Left renal cortex interstitium (tissue), 4 donors: ENCODE measurements around the gene CACNA1D. TPM values are rescaled to one million over a fixed set of nuclear protein-coding genes. Genes with fewer than 3 reads are reported as not detected.

Source experiments
- DNase-seq, 4 donors: peaks; one replicate each; pipeline ENCODE4 v3.0.0-alpha.2; 2013; ENCODE audit warnings: low read depth in 4 of 4, low spot score in 2 of 4, missing footprints in 1 of 4
- polyA plus RNA-seq, 4 donors: library from polyadenylated mRNA; unstranded; fragments of 120-200 nt; gene quantifications; one replicate each; pipeline ENCODE4 v1.2.1, GENCODE V29; 2013; ENCODE audit not compliant: insufficient read length in 4 of 4

Gene CACNA1D
- polyA plus RNA-seq, 4 donors: 10.8 to 17.0 (median 13.3) TPM

- no peak for DNase-seq
These were observed 211.4 kb downstream of the CACNA1D start for GRCh38 chr3:53705774-53706173.

- no peak for DNase-seq
These were observed 212.8 kb downstream of the CACNA1D start for GRCh38 chr3:53707222-53707621.

DNA sequence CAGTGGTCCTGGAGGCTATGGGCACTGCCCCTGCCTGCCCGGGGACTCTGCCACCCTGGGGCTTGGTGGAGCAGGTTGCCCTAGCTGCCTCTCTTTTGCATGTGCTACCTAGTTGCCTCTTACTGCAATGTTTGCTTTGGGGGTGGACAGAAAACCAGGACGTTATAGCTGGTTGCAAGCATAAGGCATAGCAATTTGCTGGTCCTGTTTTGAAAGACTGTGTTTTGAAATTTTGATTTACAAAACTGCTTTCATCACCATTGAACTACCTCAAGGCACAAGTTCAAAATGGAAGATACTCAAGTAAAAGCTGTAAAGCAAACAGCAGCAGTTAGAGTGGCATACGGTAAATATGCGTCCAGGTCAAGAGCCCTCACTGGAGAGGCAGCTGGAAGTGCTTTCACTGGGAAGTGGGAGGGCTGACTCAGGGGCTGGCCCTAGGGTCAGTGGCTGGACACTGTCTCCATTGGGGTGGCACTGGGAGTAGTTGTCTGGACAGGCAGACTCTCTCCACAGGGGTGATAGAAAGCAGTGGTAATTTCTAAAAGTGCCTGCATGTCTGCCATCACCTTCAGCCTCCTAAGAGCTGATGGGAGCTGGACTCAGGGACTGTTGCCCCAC is 213.7 kb downstream of the CACNA1D start:
- DNase-seq: no peak

DNA sequence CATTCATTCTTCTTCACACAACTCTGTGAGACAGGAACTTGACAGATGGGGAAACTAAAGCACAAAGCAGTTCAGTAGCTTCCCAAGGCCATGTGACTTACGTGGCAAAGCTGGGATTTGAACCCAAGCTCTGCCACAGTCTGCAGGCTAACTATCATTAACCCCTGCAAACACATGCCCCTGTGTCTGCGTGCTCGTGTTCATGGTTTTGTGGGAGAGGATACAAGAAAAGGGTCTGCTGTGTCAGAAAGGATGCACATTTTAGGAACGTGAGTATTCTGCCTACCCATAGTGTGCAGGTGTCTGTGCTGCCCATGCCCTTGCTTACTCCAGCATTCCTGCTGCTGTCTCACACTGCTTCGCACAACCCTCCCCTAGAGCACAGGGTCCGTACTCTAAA is 214.8 kb downstream of the CACNA1D start:
- no peak for DNase-seq

GRCh38 chr3:53709860-53710674 is 215.7 kb downstream of the CACNA1D start:
- peak in 2 of 4 donors; percentile 48 to 59 for DNase-seq

DNA sequence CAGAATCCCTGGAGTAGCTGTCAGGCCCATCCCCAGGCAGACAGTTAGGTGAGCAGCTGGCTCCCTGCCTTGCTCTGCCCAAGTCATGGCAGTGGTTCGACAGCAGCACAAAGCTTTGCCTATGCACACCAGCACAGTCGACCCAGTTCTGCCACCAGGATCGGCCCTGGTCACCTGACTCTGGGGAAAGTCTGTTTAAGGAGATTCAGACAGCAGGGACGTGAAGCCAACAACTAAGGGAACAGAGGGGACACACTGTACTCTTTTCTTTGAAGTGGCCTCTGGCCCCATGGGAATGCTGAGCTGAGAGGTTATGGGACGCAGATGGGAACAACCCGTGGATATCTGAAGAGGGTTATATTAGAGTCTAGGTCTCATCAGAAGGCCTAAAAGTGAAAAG is 217.0 kb downstream of the CACNA1D start:
- DNase-seq: no peak

DNA sequence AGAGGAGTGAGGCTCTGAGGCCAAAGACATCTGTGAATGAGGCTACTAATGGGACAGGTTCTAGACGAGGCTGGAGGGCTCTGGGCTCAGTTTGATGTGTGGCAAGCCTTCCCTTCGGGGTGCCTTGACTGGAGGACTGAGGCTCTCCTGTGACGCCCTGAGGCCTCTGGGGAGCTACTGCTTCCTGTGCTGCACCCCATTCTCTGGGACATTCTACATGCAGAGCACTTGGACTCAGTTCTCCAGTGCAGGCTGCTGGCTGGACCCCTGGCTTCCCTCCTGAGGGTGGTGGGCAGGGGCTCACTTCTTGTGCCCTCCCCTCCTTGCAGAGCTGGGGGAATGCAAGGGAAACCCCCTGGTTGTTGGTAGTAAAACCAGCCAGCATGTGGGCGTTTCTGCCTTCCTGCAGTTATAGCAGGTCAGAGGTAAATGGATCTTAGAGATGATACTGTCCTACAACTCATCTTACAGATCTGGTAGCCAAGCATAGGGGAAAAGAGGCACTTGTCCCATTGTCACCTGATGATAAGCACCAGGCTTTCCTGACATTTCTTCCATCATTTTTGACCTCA is 218.5 kb downstream of the CACNA1D start:
- DNase-seq: no peak

DNA sequence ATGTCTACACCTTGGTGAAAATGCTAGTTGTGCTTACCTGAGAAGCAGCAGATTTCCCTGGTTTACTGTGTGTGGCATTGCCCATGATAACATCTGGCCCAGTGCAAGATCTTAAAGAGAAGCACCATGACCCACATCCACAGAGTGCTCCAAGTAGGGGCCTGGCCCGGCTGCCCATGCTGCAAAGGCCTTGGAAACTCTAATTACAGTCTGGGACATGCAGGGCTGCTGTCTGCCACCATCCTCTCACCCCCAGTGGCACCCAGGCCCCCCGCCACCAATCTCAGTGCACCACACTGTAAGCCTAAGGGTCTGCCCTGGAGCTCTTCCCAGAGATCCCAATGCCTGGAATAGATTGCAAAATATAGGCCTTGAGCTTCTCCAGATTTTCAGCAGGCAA is 219.2 kb downstream of the CACNA1D start:
- DNase-seq: no peak

DNA sequence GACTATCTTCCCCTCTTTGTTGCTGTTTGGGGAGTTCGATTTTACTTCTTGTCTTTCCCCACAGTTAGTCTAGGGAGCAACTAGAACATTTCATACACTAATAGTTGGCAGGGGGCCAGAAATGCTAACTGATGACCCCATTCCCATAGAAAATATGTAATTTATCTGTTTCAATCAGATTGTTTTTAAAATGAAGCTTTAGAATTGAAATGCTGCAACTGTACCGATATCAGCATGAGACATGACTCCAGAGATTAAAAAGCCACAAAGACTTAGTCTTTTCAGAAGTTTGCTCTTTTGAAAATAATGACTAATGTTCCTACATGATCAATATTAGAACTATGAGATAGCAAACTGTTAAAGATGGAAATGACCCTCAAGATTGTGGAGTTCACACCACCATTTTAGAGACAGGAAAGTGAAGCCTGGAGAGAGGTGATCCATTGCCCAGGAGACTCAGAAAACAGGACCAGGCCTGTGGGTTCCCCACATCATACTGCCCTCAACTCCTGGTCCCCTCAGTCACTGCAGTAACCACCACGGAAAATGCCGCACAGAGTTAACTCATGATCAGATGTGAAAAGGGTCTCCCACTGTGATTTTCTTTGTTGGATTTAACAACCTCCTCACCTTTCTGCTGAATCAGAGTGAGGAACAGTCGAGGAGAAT is 221.5 kb downstream of the CACNA1D start:
- DNase-seq: no peak

DNA sequence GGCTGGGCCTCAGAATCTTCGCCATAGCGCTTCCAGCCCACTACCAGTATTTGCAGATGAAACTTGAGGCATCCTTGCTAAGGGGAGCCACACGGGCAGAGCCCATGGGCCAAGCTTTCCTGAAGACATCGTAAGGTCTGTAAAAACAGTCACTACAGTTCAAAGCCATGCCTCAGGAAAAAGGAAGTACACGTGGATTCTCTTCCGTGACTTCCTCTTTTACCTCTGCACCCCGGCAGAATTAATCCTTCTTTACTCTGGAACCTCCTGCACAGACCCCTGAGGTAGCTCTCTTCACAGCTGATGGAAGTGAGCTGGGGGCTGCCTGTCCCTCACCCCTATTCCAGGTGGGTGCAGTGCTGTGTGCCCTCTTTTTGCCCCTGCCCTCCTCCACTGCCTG is 222.6 kb downstream of the CACNA1D start:
- no peak for DNase-seq

GRCh38 chr3:53718462-53718861 is 224.1 kb downstream of the CACNA1D start:
- no peak for DNase-seq

DNA sequence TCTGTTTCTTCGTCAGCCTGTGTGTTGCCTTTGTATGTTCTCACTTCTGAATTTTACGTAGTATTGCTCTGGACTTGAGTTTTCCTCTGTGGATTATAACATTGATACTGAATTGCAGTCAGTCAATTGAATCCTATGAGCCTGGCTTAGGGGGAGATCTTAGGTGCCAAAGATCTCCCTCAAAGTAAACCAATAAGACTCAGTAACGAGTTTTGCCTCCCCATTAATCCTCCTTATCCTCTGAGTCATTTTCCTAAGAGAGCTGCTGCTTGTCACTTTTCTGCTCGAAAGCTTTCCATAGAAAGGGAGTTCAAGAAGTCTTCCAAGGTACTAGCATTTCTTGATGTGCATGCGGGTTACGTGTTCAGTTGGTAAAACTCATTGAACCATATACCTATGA is 225.4 kb downstream of the CACNA1D start:
- DNase-seq: no peak

DNA sequence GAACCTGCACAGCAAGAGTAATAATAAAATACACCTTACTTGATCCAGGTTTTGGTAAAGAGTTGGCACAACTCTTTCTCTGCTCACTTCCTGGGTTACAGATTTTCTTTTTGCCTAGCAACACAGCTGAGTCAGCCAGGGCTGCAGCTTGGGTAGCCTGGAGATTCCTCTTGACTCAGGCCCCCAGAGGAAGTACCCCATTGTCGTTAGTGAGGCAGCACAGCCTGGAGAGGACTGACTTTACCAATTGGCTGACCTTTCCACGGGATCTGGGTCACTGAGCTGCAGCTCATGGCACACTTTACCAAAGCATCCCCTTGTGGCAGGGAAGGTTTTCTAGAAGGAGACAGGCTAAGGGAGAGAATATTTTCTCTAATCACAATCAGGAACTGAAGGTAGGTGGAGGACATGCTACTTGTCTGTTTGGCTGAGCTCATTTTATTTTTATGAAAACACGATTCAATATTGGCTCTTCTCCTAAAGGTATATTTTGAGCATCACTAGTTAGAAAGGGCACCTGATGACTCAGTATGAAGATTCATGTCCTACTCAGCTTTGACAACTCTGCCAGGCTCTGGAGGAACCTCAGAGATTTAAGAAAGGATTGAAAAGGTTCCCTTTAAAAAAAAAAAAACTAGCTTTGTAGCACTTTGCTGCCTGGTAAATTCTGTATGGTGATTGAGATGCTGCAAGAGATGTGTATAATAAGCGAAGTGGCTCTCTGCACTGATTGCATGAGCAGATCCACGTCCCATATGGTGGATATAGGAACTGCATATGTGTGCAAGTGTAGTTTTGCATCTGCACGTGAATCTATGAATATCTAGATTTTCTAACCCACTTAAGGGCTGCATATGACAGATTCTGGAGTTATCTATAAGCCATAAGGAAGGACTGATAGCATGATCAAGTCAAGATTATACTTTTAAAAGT is 227.0 kb downstream of the CACNA1D start:
- no peak for DNase-seq

- no peak for DNase-seq
These were observed 230.2 kb downstream of the CACNA1D start for GRCh38 chr3:53724566-53724965.

DNA sequence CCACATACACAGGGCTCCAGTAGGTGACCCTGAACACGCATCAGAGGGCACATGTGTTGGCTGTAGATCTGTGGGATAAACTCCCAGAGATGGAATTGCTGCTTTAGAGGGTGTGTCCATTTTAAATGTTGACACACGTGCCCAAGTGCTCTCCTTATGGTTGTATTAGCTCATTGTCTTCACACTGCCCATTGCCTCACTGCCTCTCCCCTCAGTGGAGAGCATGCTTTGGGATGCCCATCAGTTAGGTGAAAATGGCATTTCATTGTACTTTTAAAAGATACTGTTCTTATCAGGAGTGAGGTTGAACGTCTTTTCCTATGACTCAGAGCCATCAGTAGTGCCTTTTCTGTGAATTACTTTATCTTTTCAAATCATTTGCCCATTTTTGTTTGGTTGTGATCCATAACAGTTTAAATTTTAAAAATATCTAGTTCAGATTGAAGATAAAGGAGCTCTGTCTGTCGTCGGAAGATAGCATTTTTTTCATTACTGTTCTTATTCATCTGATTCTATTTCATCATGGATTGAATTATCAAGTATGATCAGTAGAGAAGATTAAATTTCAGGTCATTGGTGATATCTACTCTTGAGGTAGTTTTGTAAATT is 231.1 kb downstream of the CACNA1D start:
- no peak for DNase-seq

GRCh38 chr3:53726643-53727042 is 232.2 kb downstream of the CACNA1D start:
- DNase-seq: no peak

DNA sequence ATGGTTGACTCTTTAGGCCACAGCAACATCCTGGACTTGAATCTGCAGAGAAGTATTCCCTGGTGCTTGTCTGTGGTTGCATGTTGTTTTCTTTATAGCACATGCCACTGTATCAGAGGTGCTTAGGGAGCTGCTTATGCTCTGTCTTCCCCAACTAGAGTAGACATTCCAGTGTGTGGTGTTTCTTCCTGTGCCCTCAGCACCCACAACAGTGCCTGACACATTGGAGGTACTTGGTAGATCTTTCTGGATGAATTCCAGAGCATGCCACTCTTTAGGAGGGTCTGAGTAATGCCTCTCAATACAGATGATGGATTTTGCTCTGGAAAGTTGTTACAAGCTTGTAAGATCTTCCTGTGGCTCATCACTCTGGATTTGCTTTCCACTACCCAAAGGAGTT is 234.2 kb downstream of the CACNA1D start:
- no peak for DNase-seq

GRCh38 chr3:53729159-53729558 is 234.7 kb downstream of the CACNA1D start:
- no peak for DNase-seq

DNA sequence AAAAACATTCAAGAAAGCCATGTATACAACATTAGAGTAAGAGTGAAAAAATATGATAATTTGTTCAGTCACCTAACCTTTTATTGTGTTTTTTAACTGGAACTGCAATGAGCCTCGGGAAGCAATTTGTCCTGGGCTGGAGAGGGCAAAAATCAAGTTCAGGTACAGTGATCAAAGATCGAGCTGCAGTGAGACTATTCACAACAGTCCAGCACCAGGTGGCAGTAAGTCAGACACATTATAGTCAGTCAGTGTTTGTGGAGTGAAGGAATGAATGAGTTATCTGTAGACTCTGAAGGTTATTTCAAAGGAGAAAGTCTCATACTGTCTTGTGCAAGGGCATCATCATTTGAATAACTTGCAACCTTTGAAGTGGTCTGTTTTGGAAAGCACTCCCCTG is 235.2 kb downstream of the CACNA1D start:
- DNase-seq: no peak

DNA sequence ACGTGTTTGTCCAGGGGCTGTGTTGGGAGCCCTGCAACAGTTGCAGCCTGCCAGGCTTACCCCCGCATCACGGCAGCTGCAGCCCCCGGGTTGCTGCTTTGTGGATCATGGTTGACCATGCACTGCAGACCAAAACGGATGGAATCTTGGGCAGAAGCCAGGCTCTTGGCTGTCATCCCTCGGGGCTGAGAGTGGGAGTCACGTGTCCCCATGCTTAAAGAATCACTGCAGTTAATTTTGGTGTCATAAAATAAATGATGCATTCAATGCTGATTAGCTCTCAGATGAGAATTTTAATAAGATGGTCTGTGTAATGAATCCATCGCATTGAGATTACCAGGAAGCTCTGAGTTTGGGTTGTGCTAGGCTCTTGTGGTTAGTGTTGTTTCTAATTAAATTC is 236.2 kb downstream of the CACNA1D start:
- peak in 2 of 4 donors; percentile 40 to 60 for DNase-seq
